Daoy (cell line): ENCODE measurements around the gene TLCD2. TPM values are rescaled to one million over a fixed set of nuclear protein-coding genes. Genes with fewer than 3 reads are reported as not detected.
"Not testable (repeated sequence)": the region's sequence is repeated elsewhere in the genome, so short reads cannot be mapped to it uniquely, and the experiment has no call there.

Source experiments
- DNase-seq: peaks from one replicate; pipeline ENCODE4 v3.0.0-alpha.2; 2015; ENCODE audit warnings: low read depth
- total RNA-seq: library from RNA; depleted of rRNA; stranded (reverse); fragments of >200 nt; shearing (Covaris generic); gene quantifications from 2 replicates; pipeline ENCODE4 v1.2.3, GENCODE V29; 2014

TLCD2 gene
- total RNA-seq, 1 experiment from 2014 or later: 0.17 TPM

- peak; percentile 100 for DNase-seq
Measured at GRCh38 chr17:1716076-1716911, 6.1 kb upstream of the TLCD2 start.

- no peak for DNase-seq
Measured at GRCh38 chr17:1715803-1716075, 5.6 kb upstream of the TLCD2 start.

- DNase-seq: peak; percentile 95
Measured at GRCh38 chr17:1714980-1715802, 5.0 kb upstream of the TLCD2 start.

- peak; percentile 99 for DNase-seq
Measured at GRCh38 chr17:1714427-1714979, 4.3 kb upstream of the TLCD2 start.

GRCh38 chr17:1713878-1714426, 3.8 kb upstream of the TLCD2 start:
- DNase-seq: peak; percentile 69

GRCh38 chr17:1713160-1713877, 3.1 kb upstream of the TLCD2 start:
- no peak for DNase-seq

- DNase-seq: no peak
Measured at GRCh38 chr17:1712271-1712670, 2.1 kb upstream of the TLCD2 start.

GRCh38 chr17:1711804-1712203, 1.6 kb upstream of the TLCD2 start:
- DNase-seq: no peak

GRCh38 chr17:1710807-1711553, 803 bp upstream of the TLCD2 start:
- no peak for DNase-seq

- no peak for DNase-seq
Measured at GRCh38 chr17:1709403-1709951, 700 bp downstream of the TLCD2 start.

GRCh38 chr17:1708791-1709346, 1.3 kb downstream of the TLCD2 start:
- not testable (repeated sequence) for DNase-seq

- DNase-seq: no peak
Measured at GRCh38 chr17:1707107-1707506, 3.1 kb downstream of the TLCD2 start.

- no peak for DNase-seq
Measured at GRCh38 chr17:1705004-1705403, 5.2 kb downstream of the TLCD2 start.

- DNase-seq: peak; percentile 71
Measured at GRCh38 chr17:1703063-1703462, 7.1 kb downstream of the TLCD2 start.

GRCh38 chr17:1699891-1700290, 10.3 kb downstream of the TLCD2 start:
- DNase-seq: not testable (repeated sequence)

- DNase-seq: no peak
Measured at GRCh38 chr17:1697681-1698080, 12.5 kb downstream of the TLCD2 start.

- no peak for DNase-seq
Measured at GRCh38 chr17:1695365-1695764, 14.8 kb downstream of the TLCD2 start.

GRCh38 chr17:1693339-1693738, 16.8 kb downstream of the TLCD2 start:
- peak; percentile 43 for DNase-seq

GRCh38 chr17:1690544-1691221, 19.5 kb downstream of the TLCD2 start:
- DNase-seq: no peak

GRCh38 chr17:1688405-1688804, 21.8 kb downstream of the TLCD2 start:
- not testable (repeated sequence) for DNase-seq
